ENCODE data around the gene RASA2. TPM values are rescaled to one million over a fixed set of nuclear protein-coding genes. Genes with fewer than 3 reads are reported as not detected.

The RASA2 gene
- total and polyA plus RNA-seq, 9 of the 15 experiments (the other 6 are each of a cell fraction or from before 2014, with no cell fraction given): 2.0 to 12.8 (median 9.5) TPM

- CTCF ChIA-PET (ENCODE audit: low intra/inter-chr PET ratio): no interaction called here
These were observed 43.0 kb downstream of the RASA2 start for GRCh38 chr3:141529717-141530414.

More at GRCh38 chr3:141529717-141530414, 43.0 kb downstream of the RASA2 start:
- Histone ChIP-seq H2AFZ (ENCODE audit: low read depth, low read length) (no peak overlapping the region), H3K4me1 (replicated peaks in 1 of 2; ENCODE audit: control insufficient read depth in 2 of 2, insufficient read depth in 2 of 2, low read length in 2 of 2) (no peaks in the 10 kb centered on the region), H3K4me2 (ENCODE audit: insufficient read depth, low read length) (no peak overlapping the region), H3K9me1 (ENCODE audit: control insufficient read depth, insufficient read depth, low read length) (no peaks in the 10 kb centered on the region), H3K4me3 (no peak overlapping the region), H3K27ac (ENCODE audit: extremely low read depth, low read depth, low read length) (no peak overlapping the region), H3K36me3 (ENCODE audit: control insufficient read depth, insufficient read depth, low read length) (peaks cover 13% of the 10 kb centered on the region; the same call in 2 of the 3 replicates), H3K9me3 (replicated peaks; ENCODE audit: control insufficient read depth, insufficient read depth, low read depth, low read length) (no peaks in the 10 kb centered on the region), H3K79me2 (ENCODE audit: control insufficient read depth, insufficient read depth, low read length) (no peaks in the 10 kb centered on the region), H4K20me1 (replicated peaks; ENCODE audit: control insufficient read depth, insufficient read depth, low read length) (no peaks in the 10 kb centered on the region), H3K9ac (ENCODE audit: insufficient read depth in 1 of 2, low read depth in 2 of 2, low read length in 2 of 2) (no peak overlapping the region), H3K27me3 (ENCODE audit: control insufficient read depth in 2 of 2, insufficient read depth in 2 of 2, low read length in 2 of 2) (no peaks in the 10 kb centered on the region)
- DNase-seq (ENCODE audit: extremely low read depth in 1 of 4, low spot score in 3 of 4) (no peak), ATAC-seq (no peak), FAIRE-seq (no peak)
- no peak for TF ChIP-seq DIDO1 (tag; IDR thresholded peaks at IDR 0.05; ENCODE audit: low read depth)
- TF ChIP-seq, protein P1, sequence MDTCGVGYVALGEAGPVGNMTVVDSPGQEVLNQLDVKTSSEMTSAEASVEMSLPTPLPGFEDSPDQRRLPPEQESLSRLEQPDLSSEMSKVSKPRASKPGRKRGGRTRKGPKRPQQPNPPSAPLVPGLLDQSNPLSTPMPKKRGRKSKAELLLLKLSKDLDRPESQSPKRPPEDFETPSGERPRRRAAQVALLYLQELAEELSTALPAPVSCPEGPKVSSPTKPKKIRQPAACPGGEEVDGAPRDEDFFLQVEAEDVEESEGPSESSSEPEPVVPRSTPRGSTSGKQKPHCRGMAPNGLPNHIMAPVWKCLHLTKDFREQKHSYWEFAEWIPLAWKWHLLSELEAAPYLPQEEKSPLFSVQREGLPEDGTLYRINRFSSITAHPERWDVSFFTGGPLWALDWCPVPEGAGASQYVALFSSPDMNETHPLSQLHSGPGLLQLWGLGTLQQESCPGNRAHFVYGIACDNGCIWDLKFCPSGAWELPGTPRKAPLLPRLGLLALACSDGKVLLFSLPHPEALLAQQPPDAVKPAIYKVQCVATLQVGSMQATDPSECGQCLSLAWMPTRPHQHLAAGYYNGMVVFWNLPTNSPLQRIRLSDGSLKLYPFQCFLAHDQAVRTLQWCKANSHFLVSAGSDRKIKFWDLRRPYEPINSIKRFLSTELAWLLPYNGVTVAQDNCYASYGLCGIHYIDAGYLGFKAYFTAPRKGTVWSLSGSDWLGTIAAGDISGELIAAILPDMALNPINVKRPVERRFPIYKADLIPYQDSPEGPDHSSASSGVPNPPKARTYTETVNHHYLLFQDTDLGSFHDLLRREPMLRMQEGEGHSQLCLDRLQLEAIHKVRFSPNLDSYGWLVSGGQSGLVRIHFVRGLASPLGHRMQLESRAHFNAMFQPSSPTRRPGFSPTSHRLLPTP (IDR thresholded peaks at IDR 0.05; ENCODE audit: borderline replicate concordance, extremely low read depth, insufficient read length): no peak
- TF ChIP-seq ELF4 (CRISPR knock-in tag; IDR thresholded peaks at IDR 0.05): no peak
- TF ChIP-seq CREM (IDR thresholded peaks at IDR 0.05; ENCODE audit: low read depth): no peak
- WGBS (ENCODE audit: insufficient coverage, low coverage, missing lambda C conversion rate): 61% methylated on average over 1 of the region's 1 CpG
- BruUV-seq (replicated peaks): no TSS peak
- in situ Hi-C loops (cut with MboI) (no loop called here), intact Hi-C loops (cut with micrococcal nuclease) (no loop called here)
- POLR2A ChIA-PET: no interaction called here

Data from K562 (cell line).